HL-60 (cell line): ENCODE measurements around the gene SHKBP1.

Experiments
- POLR2AphosphoS5 ChIP-seq: IDR thresholded peaks from 2 replicates; pipeline ENCODE4 v1.6.1; 2012; ENCODE audit warnings: low read depth
- SPI1 ChIP-seq: IDR thresholded peaks from 2 replicates; pipeline ENCODE4 v1.6.1; 2012; ENCODE audit warnings: low read depth, mild to moderate bottlenecking, borderline replicate concordance
- TF ChIP-seq, protein P1 (sequence below): IDR thresholded peaks from one replicate; pipeline ENCODE4 v1.5.1; 2011; ENCODE audit warnings: low read length, control low read depth, inconsistent platforms; ENCODE audit not compliant: insufficient read depth

DNA sequence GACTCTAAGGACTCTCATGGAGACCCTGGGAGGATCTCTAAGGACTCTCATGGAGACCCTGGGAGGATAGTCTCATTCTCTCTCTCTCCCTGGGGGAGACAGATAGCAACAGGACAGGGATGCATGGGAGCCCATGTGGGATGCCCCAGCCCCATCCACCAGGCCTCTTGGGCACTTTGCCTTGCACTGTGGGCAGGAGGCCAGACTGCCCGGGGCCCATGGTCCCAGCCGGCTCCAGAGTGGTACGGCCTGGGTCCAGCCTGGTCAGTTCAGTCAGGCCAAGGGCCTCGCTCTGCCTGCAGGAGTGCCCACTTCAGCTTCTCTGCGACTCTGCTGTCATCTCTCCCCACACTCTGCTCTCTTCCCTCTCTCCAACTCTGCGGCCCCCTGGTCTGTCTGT lies 48.6 kb upstream of the SHKBP1 start:
- TF ChIP-seq, protein P1, sequence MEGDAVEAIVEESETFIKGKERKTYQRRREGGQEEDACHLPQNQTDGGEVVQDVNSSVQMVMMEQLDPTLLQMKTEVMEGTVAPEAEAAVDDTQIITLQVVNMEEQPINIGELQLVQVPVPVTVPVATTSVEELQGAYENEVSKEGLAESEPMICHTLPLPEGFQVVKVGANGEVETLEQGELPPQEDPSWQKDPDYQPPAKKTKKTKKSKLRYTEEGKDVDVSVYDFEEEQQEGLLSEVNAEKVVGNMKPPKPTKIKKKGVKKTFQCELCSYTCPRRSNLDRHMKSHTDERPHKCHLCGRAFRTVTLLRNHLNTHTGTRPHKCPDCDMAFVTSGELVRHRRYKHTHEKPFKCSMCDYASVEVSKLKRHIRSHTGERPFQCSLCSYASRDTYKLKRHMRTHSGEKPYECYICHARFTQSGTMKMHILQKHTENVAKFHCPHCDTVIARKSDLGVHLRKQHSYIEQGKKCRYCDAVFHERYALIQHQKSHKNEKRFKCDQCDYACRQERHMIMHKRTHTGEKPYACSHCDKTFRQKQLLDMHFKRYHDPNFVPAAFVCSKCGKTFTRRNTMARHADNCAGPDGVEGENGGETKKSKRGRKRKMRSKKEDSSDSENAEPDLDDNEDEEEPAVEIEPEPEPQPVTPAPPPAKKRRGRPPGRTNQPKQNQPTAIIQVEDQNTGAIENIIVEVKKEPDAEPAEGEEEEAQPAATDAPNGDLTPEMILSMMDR, result no peak
- no peak for TF ChIP-seq POLR2AphosphoS5
- TF ChIP-seq SPI1, result no peak
